ENCODE data around the gene C6orf89.

The C6orf89 gene

DNA sequence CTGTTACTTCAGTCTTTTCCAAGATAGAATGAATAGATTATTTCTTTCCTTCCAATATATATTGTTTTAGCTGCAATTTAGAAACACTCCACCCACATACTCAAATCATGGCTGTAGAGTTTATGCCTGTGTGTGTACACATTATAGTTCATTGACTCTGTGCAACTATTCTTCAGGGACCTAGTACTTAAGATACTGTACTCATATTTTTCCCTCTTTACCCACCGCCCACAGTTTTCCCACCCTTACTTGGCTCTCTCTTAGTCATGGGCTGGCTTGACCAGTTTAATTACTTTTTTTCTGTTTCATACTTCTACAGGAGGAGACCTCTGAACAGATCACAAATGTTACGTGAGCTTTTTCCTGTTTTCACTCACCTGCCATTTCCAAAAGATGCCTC lies 30.4 kb downstream of the C6orf89 start:
- H4K20me1 ChIP-seq (ENCODE audit: insufficient read depth), result no peaks in the 10 kb centered on the region; the same call in 1 of the 2 replicates
- H3K79me2 ChIP-seq (ENCODE audit: insufficient read depth, low read depth), result no peaks in the 10 kb centered on the region
- H3K9ac ChIP-seq, result no peak overlapping the region
- H2AFZ ChIP-seq (ENCODE audit: low read depth), result no peak overlapping the region
- H3K4me3 ChIP-seq (IDR thresholded peaks at IDR 0.05; ENCODE audit: insufficient read depth, low read depth, low read length), result no peak overlapping the region
- H3K4me2 ChIP-seq, result no peak overlapping the region
- no peak for TF ChIP-seq CTCF (conservative IDR thresholded peaks at IDR 0.05; ENCODE audit: low read depth, low read length)
- peaks cover 14% of the 10 kb centered on the region; the same call in 1 of the 2 replicates for H3K27me3 ChIP-seq (ENCODE audit: insufficient read depth, low read depth)
- no peak overlapping the region for H3K27ac ChIP-seq
- peaks cover 32% of the 10 kb centered on the region for H3K4me1 ChIP-seq (ENCODE audit: low read depth, poor library complexity, severe bottlenecking)
- H3K36me3 ChIP-seq (ENCODE audit: insufficient read depth), result no peaks in the 10 kb centered on the region

- Histone ChIP-seq H3K36me3 (ENCODE audit: insufficient read depth) (no peaks in the 10 kb centered on the region), H3K27me3 (ENCODE audit: insufficient read depth, low read depth) (peaks cover 10% of the 10 kb centered on the region; the same call in 1 of the 2 replicates), H3K79me2 (ENCODE audit: insufficient read depth, low read depth) (no peaks in the 10 kb centered on the region), H3K27ac (no peak overlapping the region), H3K4me3 (IDR thresholded peaks at IDR 0.05; ENCODE audit: insufficient read depth, low read depth, low read length) (no peak overlapping the region), H3K4me1 (ENCODE audit: low read depth, poor library complexity, severe bottlenecking) (peaks cover 19% of the 10 kb centered on the region), H3K4me2 (no peak overlapping the region), H3K9ac (no peak overlapping the region), H4K20me1 (ENCODE audit: insufficient read depth) (no peaks in the 10 kb centered on the region), H2AFZ (ENCODE audit: low read depth) (no peak overlapping the region)
- TF ChIP-seq CTCF (conservative IDR thresholded peaks at IDR 0.05; ENCODE audit: low read depth, low read length), result no peak
Observed at GRCh38 chr6:36917541-36918193, 31.9 kb downstream of the C6orf89 start.

DNA sequence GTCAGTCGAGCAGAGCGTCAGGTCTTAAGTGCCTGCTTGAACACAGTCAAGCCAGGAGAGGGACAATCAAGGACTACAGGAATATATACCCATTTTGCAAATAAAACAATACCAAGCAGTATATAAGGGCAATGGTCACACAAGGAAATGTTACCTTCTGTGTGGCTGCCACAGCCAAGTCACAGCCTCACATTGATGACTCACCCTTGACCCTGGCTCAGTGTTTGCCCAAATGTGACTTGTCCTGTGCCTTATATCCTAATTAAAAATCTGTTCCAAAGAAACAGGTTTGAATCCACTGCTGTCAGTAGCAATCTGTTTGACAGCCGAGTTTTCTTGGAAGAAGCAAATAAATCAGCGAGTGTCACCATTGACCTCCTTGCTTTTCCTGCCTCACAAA lies 34.3 kb downstream of the C6orf89 start:
- Histone ChIP-seq H4K20me1 (ENCODE audit: insufficient read depth) (no peaks in the 10 kb centered on the region), H3K9ac (no peak overlapping the region), H3K4me3 (IDR thresholded peaks at IDR 0.05; ENCODE audit: insufficient read depth, low read depth, low read length) (no peak overlapping the region), H3K4me2 (no peak overlapping the region), H3K4me1 (ENCODE audit: low read depth, poor library complexity, severe bottlenecking) (no peaks in the 10 kb centered on the region), H3K79me2 (ENCODE audit: insufficient read depth, low read depth) (no peaks in the 10 kb centered on the region), H2AFZ (ENCODE audit: low read depth) (no peak overlapping the region), H3K36me3 (ENCODE audit: insufficient read depth) (no peaks in the 10 kb centered on the region), H3K27me3 (ENCODE audit: insufficient read depth, low read depth) (peaks cover 5% of the 10 kb centered on the region; the same call in 1 of the 2 replicates), H3K27ac (no peak overlapping the region)
- TF ChIP-seq CTCF (conservative IDR thresholded peaks at IDR 0.05; ENCODE audit: low read depth, low read length), result no peak

DNA sequence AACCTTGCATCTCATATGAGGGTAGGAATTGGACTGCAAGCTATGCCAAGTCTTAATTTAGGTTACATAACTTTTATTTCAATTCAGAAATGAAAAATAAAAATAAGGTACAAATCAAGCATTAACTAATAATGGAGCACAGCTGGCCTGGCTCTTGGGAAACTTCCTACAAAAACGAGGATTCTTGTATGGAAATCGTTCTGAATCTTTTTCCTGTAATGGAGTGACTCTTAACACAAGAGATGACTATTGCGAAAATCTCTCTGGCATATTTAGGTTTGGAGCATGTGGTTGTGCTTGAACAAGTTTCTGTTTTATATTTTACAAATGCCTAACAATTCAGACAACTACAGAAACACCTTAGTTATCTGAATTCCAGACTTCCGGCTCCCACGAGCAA lies 34.8 kb downstream of the C6orf89 start:
- Histone ChIP-seq H3K27me3 (ENCODE audit: insufficient read depth, low read depth) (no peaks in the 10 kb centered on the region), H3K4me1 (ENCODE audit: low read depth, poor library complexity, severe bottlenecking) (no peaks in the 10 kb centered on the region), H3K36me3 (ENCODE audit: insufficient read depth) (no peaks in the 10 kb centered on the region), H3K4me2 (no peak overlapping the region), H2AFZ (ENCODE audit: low read depth) (no peak overlapping the region), H4K20me1 (ENCODE audit: insufficient read depth) (no peaks in the 10 kb centered on the region), H3K27ac (no peak overlapping the region), H3K79me2 (ENCODE audit: insufficient read depth, low read depth) (no peaks in the 10 kb centered on the region), H3K9ac (no peak overlapping the region), H3K4me3 (IDR thresholded peaks at IDR 0.05; ENCODE audit: insufficient read depth, low read depth, low read length) (no peak overlapping the region)
- TF ChIP-seq CTCF (conservative IDR thresholded peaks at IDR 0.05; ENCODE audit: low read depth, low read length), result no peak
